GM06990 (cell line): ENCODE results near the gene ASB18.

Experiments
- DNase-seq: peaks from one replicate; pipeline ENCODE4 v3.0.0-alpha.2; 2011; ENCODE audit not compliant: insufficient read length; ENCODE audit errors: extremely low read depth
- H3K27me3 ChIP-seq: replicated peaks from 2 replicates; pipeline ENCODE4 v1.6.0; 2011; ENCODE audit warnings: low read length; ENCODE audit not compliant: control insufficient read depth, insufficient read depth
- H3K36me3 ChIP-seq: 2 replicates; pipeline ENCODE4 v1.5.1; 2011; ENCODE audit warnings: low read length; ENCODE audit not compliant: control insufficient read depth, insufficient read depth
- H3K4me3 ChIP-seq: replicated peaks from 2 replicates; pipeline ENCODE4 v1.5.1; 2011; ENCODE audit warnings: low read depth, mild to moderate bottlenecking, control low read depth, low read length
- TF ChIP-seq, protein P1 (sequence below): IDR thresholded peaks from 2 replicates; pipeline ENCODE4 v1.5.1; 2011; ENCODE audit warnings: low read length, control low read depth, mild to moderate bottlenecking, inconsistent platforms; ENCODE audit not compliant: insufficient read depth, poor library complexity, severe bottlenecking

Gene ASB18

DNA sequence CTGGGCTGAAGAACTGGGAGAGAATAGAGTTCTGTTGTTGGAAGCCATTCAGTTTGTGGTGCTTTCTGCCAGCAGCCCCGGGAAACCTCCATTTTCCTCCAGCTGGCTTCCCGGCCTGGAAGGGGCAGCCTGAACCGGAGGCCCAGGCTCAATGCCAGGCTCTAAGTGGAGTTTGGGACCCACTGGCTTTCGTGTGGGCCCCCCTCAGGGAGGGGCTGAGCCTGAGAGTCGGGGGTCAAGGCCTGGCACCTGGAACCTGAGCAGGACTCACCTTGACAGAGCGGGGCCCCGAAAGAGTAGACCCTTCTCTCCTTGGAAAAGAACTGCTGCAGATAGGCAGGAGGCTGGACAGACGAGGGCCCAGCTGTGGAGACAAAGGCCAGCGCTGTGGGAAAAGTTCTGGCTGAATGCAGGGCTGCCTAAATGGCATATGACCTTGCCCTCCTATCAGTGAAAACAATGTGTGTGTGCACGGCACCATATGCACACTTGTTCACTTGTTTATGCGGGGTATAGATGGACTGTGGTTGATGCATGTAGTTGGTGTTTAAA lies 34.8 kb upstream of the ASB18 start:
- H3K4me3 ChIP-seq = no peak overlapping the region
- DNase-seq = no peak
- TF ChIP-seq, protein P1, sequence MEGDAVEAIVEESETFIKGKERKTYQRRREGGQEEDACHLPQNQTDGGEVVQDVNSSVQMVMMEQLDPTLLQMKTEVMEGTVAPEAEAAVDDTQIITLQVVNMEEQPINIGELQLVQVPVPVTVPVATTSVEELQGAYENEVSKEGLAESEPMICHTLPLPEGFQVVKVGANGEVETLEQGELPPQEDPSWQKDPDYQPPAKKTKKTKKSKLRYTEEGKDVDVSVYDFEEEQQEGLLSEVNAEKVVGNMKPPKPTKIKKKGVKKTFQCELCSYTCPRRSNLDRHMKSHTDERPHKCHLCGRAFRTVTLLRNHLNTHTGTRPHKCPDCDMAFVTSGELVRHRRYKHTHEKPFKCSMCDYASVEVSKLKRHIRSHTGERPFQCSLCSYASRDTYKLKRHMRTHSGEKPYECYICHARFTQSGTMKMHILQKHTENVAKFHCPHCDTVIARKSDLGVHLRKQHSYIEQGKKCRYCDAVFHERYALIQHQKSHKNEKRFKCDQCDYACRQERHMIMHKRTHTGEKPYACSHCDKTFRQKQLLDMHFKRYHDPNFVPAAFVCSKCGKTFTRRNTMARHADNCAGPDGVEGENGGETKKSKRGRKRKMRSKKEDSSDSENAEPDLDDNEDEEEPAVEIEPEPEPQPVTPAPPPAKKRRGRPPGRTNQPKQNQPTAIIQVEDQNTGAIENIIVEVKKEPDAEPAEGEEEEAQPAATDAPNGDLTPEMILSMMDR = no peak
- H3K36me3 ChIP-seq = no peaks in the 10 kb centered on the region
- H3K27me3 ChIP-seq = no peaks in the 10 kb centered on the region

DNA sequence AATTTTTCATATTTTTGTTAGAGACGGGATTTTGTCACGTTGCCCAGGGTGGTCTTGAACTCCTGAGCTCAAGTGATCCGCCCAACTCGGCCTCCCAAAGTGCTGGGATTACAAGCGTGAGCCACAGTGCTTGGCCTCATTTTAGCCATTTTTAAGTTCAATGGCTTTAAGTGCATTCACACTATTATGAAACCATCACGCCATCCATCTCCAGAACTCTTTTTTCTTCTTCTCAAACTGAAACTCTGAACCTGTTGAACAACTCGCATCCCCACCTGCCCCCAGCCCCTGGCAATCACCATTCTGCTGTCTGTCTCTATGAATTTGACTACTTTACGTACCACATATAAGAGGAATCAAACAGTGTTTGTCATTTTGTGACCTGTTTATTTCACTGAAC lies 31.3 kb upstream of the ASB18 start:
- no peaks in the 10 kb centered on the region for H3K36me3 ChIP-seq

DNA sequence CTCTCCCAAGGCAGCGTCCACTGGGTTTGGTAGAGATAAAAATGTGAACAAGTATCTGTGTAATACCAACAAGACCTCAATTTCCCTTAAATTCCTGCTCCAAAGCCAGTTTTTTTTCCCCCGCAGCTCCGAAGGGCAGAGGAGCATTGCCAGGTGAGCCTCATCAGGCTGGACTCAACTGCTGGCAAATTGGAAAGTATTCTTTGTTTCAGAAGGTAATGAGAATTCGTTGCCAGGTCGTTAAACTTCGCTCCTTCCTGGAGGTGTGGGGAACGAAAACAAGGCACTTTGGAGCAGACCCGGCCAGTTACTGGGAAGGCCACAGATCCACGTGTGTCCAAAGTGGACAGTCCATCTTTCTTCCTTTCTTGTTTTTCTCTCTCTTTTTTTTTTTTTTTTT lies 30.4 kb upstream of the ASB18 start:
- TF ChIP-seq, protein P1 = no peak
- H3K36me3 ChIP-seq = no peaks in the 10 kb centered on the region
- H3K27me3 ChIP-seq = no peaks in the 10 kb centered on the region; the same call in 1 of the 2 replicates
- DNase-seq = no peak
- no peak overlapping the region for H3K4me3 ChIP-seq

More for the DNA sequence above, 31.3 kb upstream of the ASB18 start:
- TF ChIP-seq, protein P1 = no peak
- no peak for DNase-seq
- H3K27me3 ChIP-seq = no peaks in the 10 kb centered on the region; the same call in 1 of the 2 replicates
- no peak overlapping the region for H3K4me3 ChIP-seq

DNA sequence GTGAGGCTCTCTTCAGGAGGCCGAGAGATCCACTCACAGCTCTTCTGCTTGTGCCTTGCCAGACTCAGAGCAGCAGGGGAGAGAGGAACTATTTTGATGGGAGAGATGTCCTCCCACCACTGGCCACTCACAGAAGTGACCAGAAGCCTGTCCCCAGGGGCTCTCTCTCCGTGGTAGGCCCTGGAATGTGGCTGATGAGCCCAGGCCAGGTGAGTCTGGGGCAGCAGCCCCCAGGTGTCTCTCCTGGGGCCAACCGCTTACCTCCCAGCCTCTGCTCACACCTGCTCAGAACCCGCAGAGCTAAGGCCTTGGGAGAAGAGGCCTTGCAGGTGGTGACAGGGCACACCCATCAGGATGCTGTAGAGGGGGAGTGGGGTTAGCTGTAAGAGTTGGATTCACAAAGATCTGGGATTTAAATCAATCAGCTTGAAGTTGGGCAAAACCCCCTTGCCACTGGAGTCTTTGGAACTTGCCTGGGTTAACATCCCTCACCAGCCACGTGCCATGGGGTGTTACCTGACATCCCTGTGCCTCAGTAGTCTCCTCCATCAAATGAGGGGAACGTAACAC lies 29.1 kb upstream of the ASB18 start:
- H3K4me3 ChIP-seq = no peak overlapping the region
- no peaks in the 10 kb centered on the region for H3K36me3 ChIP-seq
- H3K27me3 ChIP-seq = no peaks in the 10 kb centered on the region; the same call in 1 of the 2 replicates
- TF ChIP-seq, protein P1 = no peak
- no peak for DNase-seq

DNA sequence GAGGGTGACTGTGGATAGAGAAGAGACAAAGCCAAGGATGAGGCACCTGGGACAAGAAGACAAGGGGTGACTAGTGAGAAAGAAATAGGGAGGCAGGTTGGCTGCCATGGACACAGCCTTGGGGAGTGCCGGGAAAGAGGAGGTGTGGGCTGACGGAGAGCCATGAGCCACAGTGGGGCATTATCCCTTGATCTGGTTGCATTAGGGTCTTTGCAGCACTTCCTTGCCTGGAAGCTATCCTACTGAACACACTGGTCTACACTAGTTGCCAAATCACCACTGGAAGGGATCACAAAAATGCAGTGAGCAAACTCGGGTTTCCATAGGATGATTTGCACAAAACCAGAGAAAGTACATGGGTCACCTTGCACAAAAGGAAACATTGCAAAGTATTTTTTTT lies 27.7 kb upstream of the ASB18 start:
- no peak for DNase-seq
- Histone ChIP-seq H3K27me3 (no peaks in the 10 kb centered on the region; the same call in 1 of the 2 replicates), H3K4me3 (no peak overlapping the region), H3K36me3 (no peaks in the 10 kb centered on the region)
- TF ChIP-seq, protein P1 = no peak

DNA sequence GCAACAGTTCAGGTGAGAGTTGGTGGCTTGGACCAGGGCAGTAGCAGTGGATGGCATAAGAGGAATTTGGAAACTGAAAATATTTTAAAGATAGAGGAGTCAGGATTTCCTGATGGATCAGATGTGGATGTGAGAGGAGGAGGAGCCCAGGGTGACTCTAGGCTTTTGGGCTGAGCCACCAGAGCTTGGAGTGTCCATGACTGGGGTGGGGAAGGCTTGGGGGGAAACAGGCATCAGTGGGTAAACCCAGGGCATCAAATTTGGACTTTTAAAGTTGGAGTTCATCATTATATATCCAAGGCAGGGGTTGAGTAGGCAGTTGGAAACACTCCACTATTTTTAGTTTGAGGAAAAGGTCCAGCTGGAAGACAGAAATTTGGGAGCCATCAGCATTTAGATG lies 27.3 kb upstream of the ASB18 start:
- Histone ChIP-seq H3K4me3 (no peak overlapping the region), H3K27me3 (no peaks in the 10 kb centered on the region; the same call in 1 of the 2 replicates), H3K36me3 (no peaks in the 10 kb centered on the region)
- TF ChIP-seq, protein P1 = no peak
- DNase-seq = no peak
